Esophagus squamous epithelium (tissue), 4 donors: Measurements from ENCODE around the gene HSPBP1.

ENCODE experiments used
- POLR2A ChIP-seq, 4 donors: fragments of 450-650 bp; IDR thresholded peaks; one replicate each; pipeline ENCODE4 v1.6.1; 2017; ENCODE audit warnings: antibody characterized with exemption in 4 of 4, mild to moderate bottlenecking in 4 of 4, moderate library complexity in 3 of 4
- TF ChIP-seq, protein P1 (sequence below), 6 experiments: fragments of 450-650 bp in 4 of 6; fragments of 200-600 bp in 2 of 6; sonication (generic) in 2 of 6; IDR thresholded peaks; one replicate each; pipeline ENCODE4 v1.5.1; 2016 to 2019; ENCODE audit warnings: antibody characterized with exemption in 6 of 6, mild to moderate bottlenecking in 4 of 6, moderate library complexity in 4 of 6

DNA sequence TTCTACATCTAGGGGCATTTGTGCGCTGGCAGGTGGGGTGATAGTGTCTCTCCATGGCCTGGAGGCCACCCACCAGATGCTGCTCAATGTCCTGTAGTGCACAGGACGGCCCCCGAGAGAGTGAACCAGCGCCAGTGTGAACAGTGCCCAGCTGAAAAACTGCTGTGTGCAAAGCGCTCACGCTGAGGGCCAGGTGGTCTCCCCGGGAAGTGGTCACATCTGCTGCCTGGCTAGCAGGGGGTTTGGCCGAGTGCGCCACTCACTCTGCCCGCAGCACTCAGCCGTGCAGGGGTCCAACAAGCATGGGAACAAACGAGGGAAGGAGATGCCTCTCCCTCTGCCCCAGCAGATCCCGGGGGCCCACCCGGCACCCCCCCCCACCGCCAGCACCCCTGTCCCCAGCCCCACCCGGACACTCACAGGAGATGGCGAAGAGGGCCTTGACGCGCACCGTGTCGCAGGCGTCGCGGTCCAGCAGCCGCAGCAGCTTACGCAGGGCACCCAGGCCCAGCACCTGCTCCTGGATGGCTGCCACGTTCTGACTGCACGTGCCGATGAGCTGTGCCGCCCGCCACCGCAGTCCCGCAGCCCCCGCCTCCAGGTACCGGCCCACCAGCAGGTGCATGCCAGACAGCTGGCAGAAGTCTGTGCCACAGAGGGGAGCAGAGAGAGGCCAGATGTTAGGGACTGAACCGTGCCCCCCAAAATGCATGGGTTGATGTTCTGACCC is 5.8 kb downstream of the HSPBP1 start:
- no peak for TF ChIP-seq POLR2A (IDR thresholded peaks at IDR 0.05)
- TF ChIP-seq, protein P1, sequence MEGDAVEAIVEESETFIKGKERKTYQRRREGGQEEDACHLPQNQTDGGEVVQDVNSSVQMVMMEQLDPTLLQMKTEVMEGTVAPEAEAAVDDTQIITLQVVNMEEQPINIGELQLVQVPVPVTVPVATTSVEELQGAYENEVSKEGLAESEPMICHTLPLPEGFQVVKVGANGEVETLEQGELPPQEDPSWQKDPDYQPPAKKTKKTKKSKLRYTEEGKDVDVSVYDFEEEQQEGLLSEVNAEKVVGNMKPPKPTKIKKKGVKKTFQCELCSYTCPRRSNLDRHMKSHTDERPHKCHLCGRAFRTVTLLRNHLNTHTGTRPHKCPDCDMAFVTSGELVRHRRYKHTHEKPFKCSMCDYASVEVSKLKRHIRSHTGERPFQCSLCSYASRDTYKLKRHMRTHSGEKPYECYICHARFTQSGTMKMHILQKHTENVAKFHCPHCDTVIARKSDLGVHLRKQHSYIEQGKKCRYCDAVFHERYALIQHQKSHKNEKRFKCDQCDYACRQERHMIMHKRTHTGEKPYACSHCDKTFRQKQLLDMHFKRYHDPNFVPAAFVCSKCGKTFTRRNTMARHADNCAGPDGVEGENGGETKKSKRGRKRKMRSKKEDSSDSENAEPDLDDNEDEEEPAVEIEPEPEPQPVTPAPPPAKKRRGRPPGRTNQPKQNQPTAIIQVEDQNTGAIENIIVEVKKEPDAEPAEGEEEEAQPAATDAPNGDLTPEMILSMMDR (IDR thresholded peaks at IDR 0.05), result no peak
